PC-9 (cell line): Measurements from ENCODE around the gene TP53BP2. TPM values are rescaled to one million over a fixed set of nuclear protein-coding genes. Genes with fewer than 3 reads are reported as not detected.

Source experiments
- BruUV-seq: library from RNA; stranded (reverse); fragments of 400-500 nt; replicated peaks from 2 replicates; lab custom pipeline; 2021; lab: Mats Ljungman, UMichigan
- CTCF ChIA-PET: fragments of 300-600 bp; sonication (Branson Sonifier 250); formaldehyde crosslinking; loops from one replicate; lab custom pipeline; 2022; ENCODE audit warnings: antibody characterized with exemption; lab: Charles Lee
- POLR2A ChIA-PET: fragments of 300-600 bp; sonication (Branson Sonifier 250); formaldehyde crosslinking; loops from one replicate; lab custom pipeline; 2022; ENCODE audit warnings: antibody characterized with exemption; ENCODE audit not compliant: unreplicated experiment; lab: Charles Lee
- DNase-seq, 2 experiments: peaks; one replicate each; pipeline versions ENCODE4 v3.0.0 to v3.0.0-alpha.2; 2015 to 2022; ENCODE audit warnings: mixed read lengths in 1 of 2
- H2AFZ ChIP-seq: fragments of 200-600 bp; sonication (generic); 2 replicates; pipeline ENCODE4 v1.8.1; 2017; ENCODE audit warnings: antibody characterized with exemption
- H3F3A ChIP-seq: fragments of 200-600 bp; sonication (generic); 2 replicates; pipeline ENCODE4 v1.8.1; 2017; ENCODE audit warnings: antibody characterized with exemption, mild to moderate bottlenecking, low read depth; ENCODE audit not compliant: insufficient read depth
- H3K27ac ChIP-seq: fragments of 200-600 bp; sonication (generic); 2 replicates; pipeline ENCODE4 v1.6.1; 2016; ENCODE audit warnings: mixed run types
- H3K27me3 ChIP-seq: fragments of 200-600 bp; sonication (generic); 2 replicates; pipeline ENCODE4 v1.6.1; 2016; ENCODE audit warnings: low read depth, mixed run types; ENCODE audit not compliant: insufficient read depth
- H3K36me3 ChIP-seq: fragments of 200-600 bp; sonication (generic); 2 replicates; pipeline ENCODE4 v1.6.1; 2016; ENCODE audit warnings: low read depth, mixed run types
- H3K4me1 ChIP-seq: fragments of 200-600 bp; sonication (generic); replicated peaks from 2 replicates; pipeline ENCODE4 v1.6.1; 2016; ENCODE audit warnings: mixed run types; ENCODE audit not compliant: insufficient read depth
- H3K4me2 ChIP-seq: fragments of 200-600 bp; sonication (generic); 2 replicates; pipeline ENCODE4 v1.6.1; 2017; ENCODE audit warnings: mixed run types
- H3K4me3 ChIP-seq: fragments of 200-600 bp; sonication (generic); 2 replicates; pipeline ENCODE4 v1.6.1; 2016; ENCODE audit warnings: mixed run types
- H3K79me2 ChIP-seq: fragments of 200-600 bp; sonication (generic); 2 replicates; pipeline ENCODE4 v1.6.1; 2017; ENCODE audit warnings: low read depth, mixed run types
- H3K9me2 ChIP-seq: fragments of 200-600 bp; sonication (generic); 2 replicates; pipeline ENCODE4 v1.8.1; 2017; ENCODE audit warnings: mild to moderate bottlenecking; ENCODE audit not compliant: insufficient read depth
- H3K9me3 ChIP-seq: fragments of 200-600 bp; sonication (generic); 2 replicates; pipeline ENCODE4 v1.8.1; 2016; ENCODE audit warnings: low read depth; ENCODE audit not compliant: insufficient read depth
- H4K20me1 ChIP-seq: fragments of 200-600 bp; sonication (generic); 2 replicates; pipeline ENCODE4 v1.8.1; 2017; ENCODE audit not compliant: insufficient read depth
- CTCF ChIP-seq: fragments of 200-600 bp; sonication (generic); conservative IDR thresholded peaks from 2 replicates; pipeline ENCODE4 v1.6.1; 2017; ENCODE audit warnings: mixed run types, antibody characterized with exemption, mild to moderate bottlenecking, moderate library complexity
- EZH2 ChIP-seq: fragments of 200-600 bp; sonication (generic); IDR thresholded peaks from 2 replicates; pipeline ENCODE4 v1.8.0; 2017; ENCODE audit warnings: antibody characterized with exemption, low read depth
- intact Hi-C: fragments of 100-400 bp; cut with micrococcal nuclease; formaldehyde crosslinking; loops from one replicate; pipeline ENCODE4 v1.10.0; 2022; ENCODE audit not compliant: unreplicated experiment
- total RNA-seq: library from RNA; stranded (reverse); gene quantifications from 2 replicates; pipeline ENCODE4 v1.2.3, GENCODE V29; 2021

The TP53BP2 gene
- total RNA-seq, 1 experiment from 2014 or later = 63.1 TPM

- peak overlapping the region; percentile 18 for H3K27ac ChIP-seq
- CTCF ChIA-PET = interaction anchor here (0.6 kb wide), 2 partner anchors 86 to 95 kb away, joined by 4 to 10 read pairs; no protein-coding TSS in a partner anchor
- H3K9me3 ChIP-seq = no peaks in the 10 kb centered on the region
- no peaks in the 10 kb centered on the region for H3K9me2 ChIP-seq
- peaks cover 20% of the 10 kb centered on the region; the same call in 1 of the 2 replicates for H3K36me3 ChIP-seq
- no peaks in the 10 kb centered on the region for H3K27me3 ChIP-seq
- peaks cover 24% of the 10 kb centered on the region for H3F3A ChIP-seq
- no peak overlapping the region for H2AFZ ChIP-seq
- peak in 1 of 2 experiments; percentile 72 for DNase-seq
- H3K79me2 ChIP-seq = peaks cover 56% of the 10 kb centered on the region
- peaks cover 35% of the 10 kb centered on the region for H3K4me1 ChIP-seq
- no peak for TF ChIP-seq EZH2
- TF ChIP-seq CTCF = no peak
- H4K20me1 ChIP-seq = no peaks in the 10 kb centered on the region
- BruUV-seq = no TSS peak
- H3K4me3 ChIP-seq = no peak overlapping the region
- H3K4me2 ChIP-seq = no peak overlapping the region
- intact Hi-C loops = loop anchor here (10.0 kb wide), 1 partner anchor 239 kb away; no protein-coding TSS in a partner anchor
- POLR2A ChIA-PET = interaction anchor here (0.7 kb wide), 1 partner anchor 29 kb away, joined by 3 read pairs; no protein-coding TSS in a partner anchor
These were observed 29.9 kb downstream of the TP53BP2 start for GRCh38 chr1:223815865-223816264.

- Histone ChIP-seq H3K27ac (0 out of 2 replicates have a peak overlapping the region, but pooled peaks have one; percentile 10), H3K9me3 (no peaks in the 10 kb centered on the region), H3K4me3 (no peak overlapping the region), H3K79me2 (peaks cover 56% of the 10 kb centered on the region), H3F3A (peaks cover 26% of the 10 kb centered on the region), H3K4me2 (no peak overlapping the region), H3K36me3 (peaks cover 22% of the 10 kb centered on the region; the same call in 1 of the 2 replicates), H3K27me3 (no peaks in the 10 kb centered on the region), H2AFZ (no peak overlapping the region), H3K4me1 (peaks cover 35% of the 10 kb centered on the region), H3K9me2 (no peaks in the 10 kb centered on the region), H4K20me1 (no peaks in the 10 kb centered on the region)
- no peak for DNase-seq
- no TSS peak for BruUV-seq
- intact Hi-C loops = loop anchor here (10.0 kb wide), 1 partner anchor 240 kb away; no protein-coding TSS in a partner anchor
- CTCF ChIA-PET = interaction anchor here (0.6 kb wide), 2 partner anchors 95 to 385 kb away, joined by 4 to 9 read pairs; no protein-coding TSS in a partner anchor
- TF ChIP-seq CTCF = no peak
- TF ChIP-seq EZH2 = no peak
- POLR2A ChIA-PET = interaction anchor here (0.7 kb wide), 1 partner anchor 30 kb away, joined by 3 read pairs; no protein-coding TSS in a partner anchor
These were observed 30.5 kb downstream of the TP53BP2 start for GRCh38 chr1:223815020-223815853.

DNA sequence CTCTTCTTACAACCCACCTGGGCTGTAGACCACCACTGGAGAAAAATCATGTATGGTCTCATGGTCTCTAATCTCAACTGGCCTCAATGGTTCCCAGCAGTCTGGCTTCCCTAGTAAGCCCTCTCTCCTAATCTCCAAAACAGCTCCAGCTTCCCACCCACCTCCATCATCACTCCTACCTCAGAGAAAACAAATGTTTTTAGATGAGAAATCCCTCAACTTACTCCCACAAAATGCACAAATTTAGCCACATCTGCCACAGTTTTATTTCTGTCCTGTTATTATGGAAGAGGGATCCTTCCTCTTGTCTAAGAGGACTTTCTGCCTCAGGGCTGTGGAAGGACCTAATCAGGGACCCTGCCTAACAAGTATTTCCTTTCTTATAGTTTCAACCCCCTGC, 32.1 kb downstream of the TP53BP2 start:
- CTCF ChIA-PET = no interaction called here
- Histone ChIP-seq H3K27ac (no peak overlapping the region), H4K20me1 (no peaks in the 10 kb centered on the region), H3K79me2 (peaks cover 48% of the 10 kb centered on the region), H3K4me3 (no peak overlapping the region), H3K9me2 (no peaks in the 10 kb centered on the region), H2AFZ (no peak overlapping the region), H3F3A (peaks cover 29% of the 10 kb centered on the region), H3K27me3 (no peaks in the 10 kb centered on the region), H3K4me1 (peaks cover 35% of the 10 kb centered on the region), H3K36me3 (peaks cover 24% of the 10 kb centered on the region; the same call in 1 of the 2 replicates), H3K9me3 (no peaks in the 10 kb centered on the region), H3K4me2 (no peak overlapping the region)
- no peak for DNase-seq
- intact Hi-C loops = loop anchor here (5.0 to 10.0 kb wide), 3 partner anchors 241 to 519 kb away; partner anchors contain the start of gene NVL
- no peak for TF ChIP-seq CTCF
- TF ChIP-seq EZH2 = no peak
- POLR2A ChIA-PET = no interaction called here
- BruUV-seq = no TSS peak
